ENCODE results near the gene CCDC154.
"Not testable (repeated sequence)": the region's sequence is repeated elsewhere in the genome, so short reads cannot be mapped to it uniquely, and the experiment has no call there.

Gene CCDC154

DNA sequence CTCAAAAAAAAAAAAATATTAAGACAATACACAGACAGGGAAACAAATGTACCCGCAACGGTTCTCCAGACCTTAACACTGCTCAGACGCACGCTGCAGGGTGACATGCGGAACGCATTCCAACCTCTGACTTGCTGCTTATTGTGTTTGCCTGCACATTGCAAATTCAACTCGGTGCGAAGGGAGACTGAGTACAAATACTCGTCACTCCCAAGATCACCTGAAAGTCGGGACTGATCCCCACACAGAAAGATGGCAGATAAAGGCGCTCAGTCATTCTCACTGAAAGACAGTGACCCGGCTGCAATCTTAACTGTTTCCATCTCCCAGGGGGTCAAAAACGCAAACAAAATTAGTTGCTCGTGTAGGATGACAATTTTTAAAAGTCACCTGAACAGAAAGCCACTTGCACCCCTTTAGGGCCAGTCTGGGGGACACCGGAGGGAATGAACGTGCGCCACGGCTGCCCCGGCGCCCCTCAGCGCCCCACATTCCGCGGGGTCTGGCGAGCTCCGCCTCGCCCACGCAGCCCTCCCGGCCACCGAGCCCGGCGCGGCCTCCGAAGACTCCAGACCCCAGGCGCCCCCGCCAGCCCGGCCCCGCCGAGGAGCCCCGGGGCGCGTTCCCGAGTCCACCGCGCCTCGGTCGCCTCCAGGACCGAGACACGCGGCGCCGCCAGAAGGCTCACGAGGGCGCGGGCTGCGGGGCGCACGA is 29.9 kb upstream of the CCDC154 start:
- DNase-seq (ENCODE audit: low read depth, low spot score) = peak; percentile 27

DNA sequence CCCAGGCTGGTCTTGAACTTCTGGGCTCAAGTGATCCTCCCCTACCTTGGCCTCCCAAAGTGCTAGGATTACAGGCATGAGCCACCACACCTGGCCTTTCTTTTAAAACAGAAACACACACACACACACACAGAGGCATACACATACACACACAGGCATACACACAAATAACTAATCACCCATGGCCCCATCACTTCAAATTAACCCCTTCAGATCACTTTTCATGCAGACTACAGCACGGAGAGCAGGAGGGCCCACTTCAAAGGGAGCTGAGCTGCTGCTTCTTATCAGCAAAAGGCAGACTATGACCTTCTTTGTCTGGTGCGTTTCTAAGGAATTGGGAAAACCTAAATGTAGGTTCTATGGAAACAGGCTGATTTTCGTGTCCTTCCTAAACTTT is 28.6 kb upstream of the CCDC154 start:
- no peak for DNase-seq (ENCODE audit: low read depth, low spot score)

DNA sequence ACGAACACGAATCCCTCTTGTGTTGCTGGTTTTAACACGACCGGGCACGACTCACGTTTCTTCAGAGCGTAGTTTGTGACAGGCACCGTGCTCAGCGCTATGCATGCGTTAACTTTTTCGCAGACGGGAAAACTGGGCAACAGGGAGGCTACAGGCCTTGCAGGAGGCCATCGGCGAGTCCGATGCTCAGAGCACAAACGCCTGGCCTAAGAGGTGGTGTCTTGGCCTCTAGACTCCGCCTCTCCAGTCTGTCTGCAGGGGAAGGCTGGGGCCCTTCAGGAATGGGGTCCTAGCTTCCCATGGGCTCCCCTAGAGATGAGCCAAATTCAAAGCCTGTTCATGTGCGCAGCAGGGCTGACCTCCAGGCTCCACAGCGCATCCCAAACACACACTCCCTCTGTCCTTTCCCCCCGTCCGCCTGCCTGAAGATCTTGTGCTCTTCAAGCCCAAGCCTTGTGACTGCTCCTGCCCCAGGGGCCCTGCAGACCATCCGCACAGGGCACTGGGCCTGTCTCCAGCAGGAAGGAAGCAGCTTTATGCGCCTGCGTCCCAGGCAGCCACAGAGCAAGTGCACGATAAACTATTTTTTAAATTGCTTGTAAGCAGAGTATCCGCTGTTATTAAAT is 27.3 kb upstream of the CCDC154 start:
- DNase-seq (ENCODE audit: low read depth, low spot score) = peak; percentile 18

GRCh38 chr16:1470481-1471251 is 26.3 kb upstream of the CCDC154 start:
- no peak for DNase-seq (ENCODE audit: low read depth, low spot score)

GRCh38 chr16:1469693-1470201 is 25.4 kb upstream of the CCDC154 start:
- DNase-seq (ENCODE audit: low read depth, low spot score) = no peak

DNA sequence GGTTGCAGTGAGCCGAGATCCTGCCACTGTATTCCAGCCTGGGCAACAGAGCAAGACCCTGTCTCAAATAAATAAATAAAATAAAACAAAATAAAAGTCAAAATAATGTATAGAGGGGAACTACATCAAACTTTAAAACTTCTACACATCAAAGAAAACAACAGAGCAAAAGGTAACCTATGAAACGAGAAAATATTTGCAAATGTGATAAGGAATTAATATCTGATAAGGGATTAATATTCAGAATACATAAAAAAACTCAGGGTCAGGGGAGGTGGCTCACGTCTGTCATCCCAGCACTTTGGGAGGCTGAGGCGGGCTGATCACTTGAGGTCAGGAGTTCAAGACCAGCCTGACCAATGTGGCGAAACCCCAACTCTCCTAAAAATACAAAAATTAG is 24.8 kb upstream of the CCDC154 start:
- not testable (repeated sequence) for DNase-seq (ENCODE audit: low read depth, low spot score)

- no peak for DNase-seq (ENCODE audit: low read depth, low spot score)
Observed at GRCh38 chr16:1468426-1468810, 24.1 kb upstream of the CCDC154 start.

- no peak for DNase-seq (ENCODE audit: low read depth, low spot score)
Observed at GRCh38 chr16:1466968-1467521, 22.7 kb upstream of the CCDC154 start.

GRCh38 chr16:1466054-1466453 is 21.7 kb upstream of the CCDC154 start:
- no peak for DNase-seq (ENCODE audit: low read depth, low spot score)

GRCh38 chr16:1465567-1465915 is 21.2 kb upstream of the CCDC154 start:
- no peak for DNase-seq (ENCODE audit: low read depth, low spot score)

- no peak for DNase-seq (ENCODE audit: low read depth, low spot score)
Observed at GRCh38 chr16:1464894-1465566, 20.7 kb upstream of the CCDC154 start.

DNA sequence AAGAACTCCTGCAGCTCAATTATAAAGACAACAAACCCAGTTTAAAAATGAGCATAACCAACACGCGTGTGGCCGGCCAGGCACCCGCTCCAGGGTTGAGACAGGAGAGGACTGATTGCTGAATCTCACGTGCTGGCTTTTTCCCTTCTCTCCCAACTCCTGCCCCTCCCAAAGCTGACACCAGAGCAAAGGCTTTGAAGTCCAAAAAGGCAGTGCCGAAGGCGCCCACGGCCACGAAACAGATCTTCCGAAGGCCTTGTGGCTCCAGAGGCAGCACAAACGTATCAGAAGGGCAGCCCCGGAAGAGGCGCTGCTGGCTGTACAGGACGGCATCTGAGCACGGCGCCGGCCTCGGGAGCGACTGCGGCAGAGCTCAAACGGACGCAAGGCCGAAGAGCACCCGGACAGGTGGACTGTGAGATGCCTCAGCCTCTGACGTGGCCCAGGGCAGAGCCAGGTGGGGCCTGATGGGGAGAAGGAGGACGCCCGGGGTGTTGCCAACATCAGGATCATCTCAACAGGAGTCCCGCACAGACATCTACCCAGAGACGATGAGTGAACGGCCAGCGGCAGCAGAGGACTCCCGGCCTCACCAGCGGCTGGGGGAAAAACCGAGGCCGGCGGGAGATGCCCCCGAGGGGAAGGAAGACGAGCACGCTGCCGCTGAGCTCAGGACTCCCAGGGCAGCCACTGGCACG is 20.0 kb upstream of the CCDC154 start:
- no peak for DNase-seq (ENCODE audit: low read depth, low spot score)

- peak; percentile 84 for DNase-seq (ENCODE audit: low read depth, low spot score)
Observed at GRCh38 chr16:1461146-1461545, 16.8 kb upstream of the CCDC154 start.

DNA sequence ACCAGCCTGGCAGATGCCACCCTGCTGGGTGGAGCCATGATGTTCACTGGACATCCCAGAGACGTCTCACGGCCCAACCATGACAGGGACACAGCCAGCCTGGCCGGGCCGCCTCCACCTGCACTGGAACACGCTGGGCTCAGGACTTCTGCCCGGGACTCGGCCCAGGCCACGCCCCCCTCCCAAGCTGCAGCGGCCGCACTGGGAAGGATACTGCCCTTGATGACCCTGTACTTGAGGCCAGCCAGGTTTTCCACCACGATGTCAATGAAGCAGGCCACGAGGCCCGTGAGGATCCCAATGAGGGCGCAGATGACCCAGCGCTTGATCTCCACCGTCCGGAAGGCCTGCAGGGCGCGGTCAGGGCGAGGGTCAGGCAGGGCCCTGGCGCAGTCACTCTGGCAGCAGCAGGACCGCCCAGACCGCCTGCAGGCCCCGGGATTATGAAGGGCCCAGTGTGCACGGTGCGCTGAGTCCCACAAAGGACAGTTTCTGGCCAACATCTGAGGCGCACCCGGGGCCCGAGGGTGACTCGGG is 16.3 kb upstream of the CCDC154 start:
- no peak for DNase-seq (ENCODE audit: low read depth, low spot score)

DNA sequence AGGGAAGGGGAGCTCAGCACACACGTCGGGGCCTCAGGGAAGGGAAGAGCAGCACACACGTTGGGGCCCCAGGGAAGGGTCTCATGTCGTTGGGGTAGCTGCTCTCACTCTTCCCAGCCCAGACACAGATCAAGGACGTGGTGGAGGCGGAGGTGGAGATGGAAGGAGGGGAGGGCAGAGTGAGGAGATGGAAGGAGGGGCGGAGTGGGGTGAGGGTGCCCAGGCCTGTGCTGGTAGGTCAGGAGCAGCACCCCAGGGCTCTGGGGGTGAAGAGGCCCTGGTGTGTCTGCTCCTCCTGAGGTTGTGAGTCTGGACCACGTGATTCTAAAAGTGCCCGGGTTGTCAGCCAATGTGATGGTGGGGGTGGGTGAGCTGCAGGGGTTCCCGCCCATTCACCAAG is 15.6 kb upstream of the CCDC154 start:
- DNase-seq (ENCODE audit: low read depth, low spot score) = no peak

GRCh38 chr16:1458977-1459341 is 14.6 kb upstream of the CCDC154 start:
- no peak for DNase-seq (ENCODE audit: low read depth, low spot score)

DNA sequence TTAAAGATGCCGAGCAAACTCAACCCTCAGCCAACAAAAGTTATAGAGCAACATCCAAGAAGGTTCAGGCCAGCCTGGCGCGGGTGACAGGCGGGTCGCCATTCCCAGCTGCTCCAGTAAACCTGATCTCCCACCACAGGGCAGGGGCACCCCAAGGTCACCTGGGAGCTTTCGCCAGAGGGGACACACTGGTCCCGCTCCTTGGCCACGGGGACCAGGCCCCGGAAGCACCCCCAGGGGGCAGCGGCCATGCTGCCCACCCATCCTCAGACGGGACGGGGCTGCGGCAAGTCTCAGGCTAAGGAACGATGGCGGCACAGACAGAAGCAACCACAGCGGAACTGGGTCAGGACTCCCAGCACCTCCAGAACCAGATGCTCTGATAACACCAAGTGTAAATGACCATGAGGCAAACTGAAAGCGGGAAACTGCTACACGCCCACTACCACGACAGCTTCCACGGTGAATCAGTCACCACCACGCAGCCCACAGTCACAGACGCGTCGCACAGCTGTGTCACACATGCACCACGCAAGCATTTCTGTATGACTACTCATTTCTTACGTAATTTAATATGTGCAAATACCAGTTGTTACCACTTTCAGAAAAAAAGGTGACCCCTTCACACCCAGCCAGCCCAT is 14.1 kb upstream of the CCDC154 start:
- DNase-seq (ENCODE audit: low read depth, low spot score) = no peak

DNA sequence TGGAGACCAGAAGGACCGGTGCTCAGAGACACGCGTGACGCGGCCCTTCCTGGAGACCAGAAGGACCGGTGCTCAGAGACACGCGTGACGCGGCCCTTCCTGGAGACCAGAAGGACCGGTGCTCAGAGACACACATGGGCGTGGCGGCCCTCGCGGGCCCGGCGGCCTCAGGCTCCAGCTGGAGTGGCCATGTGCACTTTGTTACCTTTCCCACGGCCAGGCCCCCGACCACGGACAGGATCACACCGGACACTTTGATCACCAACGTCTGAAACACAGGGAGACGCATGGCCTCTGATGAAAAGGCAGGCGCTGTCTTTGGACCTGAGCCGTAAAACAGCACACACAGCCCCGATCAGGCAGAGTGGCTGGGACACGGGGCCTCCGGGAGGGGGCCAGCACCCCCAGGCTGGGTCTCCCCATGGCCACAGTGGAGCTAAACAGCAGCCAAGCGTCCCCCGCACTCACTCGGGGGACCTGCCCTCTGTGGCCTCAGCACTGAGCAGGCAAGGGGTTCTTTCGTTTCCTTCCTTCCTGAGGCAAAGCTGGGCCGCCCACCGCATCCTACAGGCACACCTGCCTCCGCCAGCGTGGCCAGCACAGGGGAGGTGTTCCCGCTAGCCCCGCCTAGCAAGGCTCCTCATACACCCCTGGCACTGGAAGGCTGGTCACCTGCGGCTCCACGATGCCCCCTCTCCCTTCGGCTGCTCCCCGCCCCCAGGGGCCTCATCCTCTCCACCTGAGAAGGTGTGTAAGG is 13.3 kb upstream of the CCDC154 start:
- no peak for DNase-seq (ENCODE audit: low read depth, low spot score)

- no peak for DNase-seq (ENCODE audit: low read depth, low spot score)
Observed at GRCh38 chr16:1456951-1457350, 12.6 kb upstream of the CCDC154 start.

Data from ELF-1 (cell line).